Sigmoid colon (tissue), 4 donors: ENCODE results near the gene SCAF4.

ENCODE experiments used
- POLR2A ChIP-seq, 2 donors: fragments of 450-650 bp; IDR thresholded peaks; one replicate each; pipeline ENCODE4 v1.6.1; 2016; ENCODE audit warnings: antibody characterized with exemption in 2 of 2, mild to moderate bottlenecking in 2 of 2, moderate library complexity in 2 of 2
- POLR2AphosphoS5 ChIP-seq, 4 donors: sonication (generic); formaldehyde crosslinking; IDR thresholded peaks; one replicate each; pipeline ENCODE4 v1.6.1; 2017; ENCODE audit warnings: antibody characterized with exemption in 4 of 4
- TF ChIP-seq, protein P1 (sequence below), 4 experiments: fragments of 450-650 bp in 3 of 4; fragments of 200-600 bp in 1 of 4; IDR thresholded peaks; one replicate each; pipeline ENCODE4 v1.5.1; 2016 to 2019; ENCODE audit warnings: antibody characterized with exemption in 4 of 4, mild to moderate bottlenecking in 3 of 4, moderate library complexity in 2 of 4

DNA sequence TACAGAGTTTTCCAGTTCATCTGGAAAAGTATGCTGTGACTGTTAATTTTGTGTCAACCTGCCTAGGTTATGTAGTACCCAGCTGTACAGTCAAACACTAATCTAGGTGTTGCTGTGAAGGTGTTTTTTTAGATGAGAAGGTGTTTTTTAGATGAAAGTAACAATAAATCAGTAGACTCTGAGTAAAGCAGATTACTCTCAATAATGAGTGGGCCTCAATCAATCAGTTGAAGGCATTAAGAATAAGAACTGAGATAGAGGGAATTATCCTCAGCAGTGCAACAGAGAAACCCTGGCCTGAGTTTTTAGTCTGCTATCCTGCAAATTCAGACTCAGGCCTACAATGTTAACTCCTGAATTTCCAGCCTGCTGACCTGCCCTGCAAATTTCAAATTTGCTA lies 33.5 kb downstream of the SCAF4 start:
- TF ChIP-seq, protein P1, sequence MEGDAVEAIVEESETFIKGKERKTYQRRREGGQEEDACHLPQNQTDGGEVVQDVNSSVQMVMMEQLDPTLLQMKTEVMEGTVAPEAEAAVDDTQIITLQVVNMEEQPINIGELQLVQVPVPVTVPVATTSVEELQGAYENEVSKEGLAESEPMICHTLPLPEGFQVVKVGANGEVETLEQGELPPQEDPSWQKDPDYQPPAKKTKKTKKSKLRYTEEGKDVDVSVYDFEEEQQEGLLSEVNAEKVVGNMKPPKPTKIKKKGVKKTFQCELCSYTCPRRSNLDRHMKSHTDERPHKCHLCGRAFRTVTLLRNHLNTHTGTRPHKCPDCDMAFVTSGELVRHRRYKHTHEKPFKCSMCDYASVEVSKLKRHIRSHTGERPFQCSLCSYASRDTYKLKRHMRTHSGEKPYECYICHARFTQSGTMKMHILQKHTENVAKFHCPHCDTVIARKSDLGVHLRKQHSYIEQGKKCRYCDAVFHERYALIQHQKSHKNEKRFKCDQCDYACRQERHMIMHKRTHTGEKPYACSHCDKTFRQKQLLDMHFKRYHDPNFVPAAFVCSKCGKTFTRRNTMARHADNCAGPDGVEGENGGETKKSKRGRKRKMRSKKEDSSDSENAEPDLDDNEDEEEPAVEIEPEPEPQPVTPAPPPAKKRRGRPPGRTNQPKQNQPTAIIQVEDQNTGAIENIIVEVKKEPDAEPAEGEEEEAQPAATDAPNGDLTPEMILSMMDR (IDR thresholded peaks at IDR 0.05): no peak
- TF ChIP-seq POLR2A (IDR thresholded peaks at IDR 0.05) (no peak), POLR2AphosphoS5 (IDR thresholded peaks at IDR 0.05) (no peak)
